Activated T-cell treated with anti-CD3 and anti-CD28 coated beads, Interleukin-2, amount 50 U/mL, for 24 hours (primary cell): ENCODE results near the gene WSCD1.

Experiments used
- DNase-seq: peaks from one replicate; pipeline ENCODE4 v3.0.0-alpha.2; 2020
- H3K27ac Mint-ChIP-seq: 2 replicates; pipeline ENCODE4 v1.8.0; 2020; ENCODE audit warnings: mild to moderate bottlenecking, mixed read lengths
- H3K27me3 Mint-ChIP-seq: 2 replicates; pipeline ENCODE4 v1.8.0; 2020; ENCODE audit warnings: mixed read lengths
- H3K36me3 Mint-ChIP-seq: 2 replicates; pipeline ENCODE4 v1.8.0; 2020; ENCODE audit warnings: low read depth, mixed read lengths
- H3K4me1 Mint-ChIP-seq: 2 replicates; pipeline ENCODE4 v1.8.0; 2020; ENCODE audit warnings: low read depth, mixed read lengths
- H3K4me3 Mint-ChIP-seq: 2 replicates; pipeline ENCODE4 v1.8.0; 2020; ENCODE audit warnings: mild to moderate bottlenecking, moderate library complexity, mixed read lengths
- H3K9me3 Mint-ChIP-seq: 2 replicates; pipeline ENCODE4 v1.8.0; 2020; ENCODE audit warnings: mixed read lengths

The WSCD1 gene

DNA sequence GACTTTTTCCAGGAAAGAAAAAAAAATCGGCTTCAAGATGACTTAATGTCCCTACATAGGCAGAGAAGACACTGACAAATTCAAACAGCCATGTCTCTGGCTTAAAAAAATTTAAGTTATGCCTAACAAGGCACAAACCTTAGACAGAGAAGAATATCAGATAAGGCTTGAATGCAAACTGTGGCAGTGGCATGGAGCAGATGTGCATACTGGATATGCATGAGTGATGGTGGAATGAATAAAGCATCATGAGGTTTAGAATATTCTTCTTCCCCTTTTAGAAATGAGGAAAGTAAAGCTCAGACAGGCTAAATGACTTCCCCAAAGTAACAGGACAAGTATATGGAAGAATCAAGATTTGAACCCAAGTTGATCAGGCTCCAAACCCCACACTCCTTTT is 23.2 kb upstream of the WSCD1 start:
- DNase-seq: no peak
- Mint-ChIP-seq H3K9me3 (no peaks in the 10 kb centered on the region), H3K27me3 (peaks cover 2% of the 10 kb centered on the region), H3K36me3 (no peaks in the 10 kb centered on the region), H3K4me3 (no peak overlapping the region), H3K27ac (no peak overlapping the region), H3K4me1 (no peaks in the 10 kb centered on the region)

DNA sequence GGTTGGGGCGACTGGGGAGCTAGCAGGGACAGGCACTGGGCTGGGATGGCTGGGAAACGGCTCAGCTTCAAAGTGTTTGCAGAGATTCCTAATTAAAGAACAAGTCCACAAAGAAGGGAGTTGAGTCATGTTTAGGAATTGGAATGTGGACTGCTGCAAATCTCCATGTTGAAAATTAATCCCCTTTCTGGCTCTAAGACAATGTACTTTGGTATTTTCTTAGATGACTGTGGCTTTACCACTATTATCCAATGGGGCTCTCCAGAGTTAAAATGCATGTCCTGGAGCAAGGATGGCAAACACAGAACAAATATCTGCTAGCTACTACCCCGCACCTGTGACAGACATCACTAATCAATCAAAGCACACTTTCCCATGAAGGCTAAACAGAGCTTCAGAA is 22.2 kb upstream of the WSCD1 start:
- no peak for DNase-seq
- Mint-ChIP-seq H3K4me3 (no peak overlapping the region), H3K4me1 (no peaks in the 10 kb centered on the region), H3K27ac (no peak overlapping the region), H3K9me3 (no peaks in the 10 kb centered on the region), H3K36me3 (no peaks in the 10 kb centered on the region), H3K27me3 (peaks cover 7% of the 10 kb centered on the region)

DNA sequence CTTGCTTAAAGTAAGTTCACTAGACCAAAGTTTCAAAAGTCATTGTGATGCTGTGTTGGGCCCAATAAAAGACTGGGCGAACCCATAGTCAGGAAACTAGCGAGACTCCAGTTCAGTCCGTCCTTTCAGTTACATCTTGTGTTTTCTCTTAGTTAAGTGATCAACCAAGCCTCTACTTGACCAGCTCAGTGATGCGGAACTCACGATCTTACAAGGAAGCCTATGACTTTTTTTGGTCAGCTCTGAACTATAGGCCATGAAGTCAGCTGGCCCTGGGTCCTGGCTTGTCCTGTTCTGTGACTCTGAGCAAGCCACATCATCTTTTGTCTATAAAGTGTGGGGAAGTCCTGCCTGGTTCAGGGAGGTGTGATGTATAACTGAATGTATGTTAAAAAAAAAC is 21.7 kb upstream of the WSCD1 start:
- Mint-ChIP-seq H3K27ac (no peak overlapping the region), H3K4me1 (no peaks in the 10 kb centered on the region), H3K4me3 (no peak overlapping the region), H3K36me3 (no peaks in the 10 kb centered on the region), H3K9me3 (no peaks in the 10 kb centered on the region), H3K27me3 (peaks cover 12% of the 10 kb centered on the region)
- DNase-seq: no peak

DNA sequence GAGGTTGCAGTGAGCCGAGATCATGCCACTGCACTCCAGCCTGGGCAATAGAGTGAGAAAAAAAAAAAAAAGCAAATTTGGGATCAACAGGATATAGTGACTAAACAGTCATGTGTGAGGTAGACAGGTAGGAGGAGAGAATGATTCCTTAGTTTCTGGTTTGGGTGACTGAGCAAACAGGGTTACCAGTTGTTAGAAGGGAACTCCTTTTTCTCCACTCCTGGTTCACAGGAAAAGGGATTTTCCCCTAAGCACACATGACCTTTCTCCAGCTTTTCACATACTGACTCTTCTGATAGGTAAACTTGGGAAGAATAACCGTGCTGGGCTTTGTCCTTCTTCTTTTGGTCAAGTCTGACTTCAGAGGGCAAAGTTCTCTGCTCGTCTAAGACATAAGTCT is 17.3 kb upstream of the WSCD1 start:
- no peak overlapping the region for H3K27ac Mint-ChIP-seq
- H3K36me3 Mint-ChIP-seq: no peaks in the 10 kb centered on the region
- H3K27me3 Mint-ChIP-seq: peaks cover 41% of the 10 kb centered on the region
- no peaks in the 10 kb centered on the region for H3K4me1 Mint-ChIP-seq
- no peak overlapping the region for H3K4me3 Mint-ChIP-seq
- DNase-seq: no peak
- no peaks in the 10 kb centered on the region for H3K9me3 Mint-ChIP-seq

DNA sequence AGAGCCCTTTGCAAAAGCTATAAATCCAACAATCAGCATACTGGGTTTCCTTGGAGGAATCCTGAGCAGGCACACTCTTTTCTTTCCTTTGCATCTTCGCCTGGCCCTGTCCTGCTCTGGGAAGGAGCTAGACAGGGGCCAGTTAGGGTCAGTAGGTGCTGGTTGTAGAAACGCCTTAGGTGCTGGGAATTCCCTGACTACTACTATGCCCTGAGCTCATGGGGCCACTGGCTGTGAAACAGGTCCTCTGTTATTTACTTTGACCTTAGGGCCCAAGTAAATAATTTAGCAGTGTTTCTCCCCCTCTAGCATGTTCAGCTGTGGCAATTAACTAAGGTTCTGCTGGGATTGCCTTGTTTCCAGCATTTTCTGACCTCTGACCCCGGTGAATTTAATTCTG is 15.8 kb upstream of the WSCD1 start:
- H3K9me3 Mint-ChIP-seq: no peaks in the 10 kb centered on the region
- no peak overlapping the region for H3K27ac Mint-ChIP-seq
- no peak for DNase-seq
- H3K27me3 Mint-ChIP-seq: peaks cover 52% of the 10 kb centered on the region
- H3K4me1 Mint-ChIP-seq: no peaks in the 10 kb centered on the region
- no peaks in the 10 kb centered on the region for H3K36me3 Mint-ChIP-seq
- H3K4me3 Mint-ChIP-seq: no peak overlapping the region

DNA sequence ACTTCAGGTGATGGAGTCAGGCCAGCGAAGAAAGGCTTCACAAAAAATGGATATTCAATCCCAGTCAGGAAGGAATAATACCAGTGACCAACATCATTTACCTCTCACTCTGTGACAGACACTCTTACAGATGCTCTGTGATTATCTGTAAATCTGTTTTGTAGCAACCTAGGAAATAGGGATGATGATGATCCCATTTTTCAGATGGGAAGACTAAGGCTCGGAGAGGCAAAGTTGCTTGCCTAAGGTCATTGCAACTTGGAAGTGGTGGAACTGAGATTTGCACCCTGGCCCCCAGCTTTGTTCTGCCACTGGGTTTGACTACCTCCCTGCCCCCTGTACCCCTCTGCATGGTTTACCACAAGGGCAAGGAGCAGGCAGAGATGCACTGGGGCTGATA is 14.1 kb upstream of the WSCD1 start:
- no peaks in the 10 kb centered on the region for H3K9me3 Mint-ChIP-seq
- H3K4me1 Mint-ChIP-seq: no peaks in the 10 kb centered on the region
- peaks cover 56% of the 10 kb centered on the region for H3K27me3 Mint-ChIP-seq
- no peak overlapping the region for H3K4me3 Mint-ChIP-seq
- H3K36me3 Mint-ChIP-seq: no peaks in the 10 kb centered on the region
- no peak overlapping the region for H3K27ac Mint-ChIP-seq
- DNase-seq: no peak

DNA sequence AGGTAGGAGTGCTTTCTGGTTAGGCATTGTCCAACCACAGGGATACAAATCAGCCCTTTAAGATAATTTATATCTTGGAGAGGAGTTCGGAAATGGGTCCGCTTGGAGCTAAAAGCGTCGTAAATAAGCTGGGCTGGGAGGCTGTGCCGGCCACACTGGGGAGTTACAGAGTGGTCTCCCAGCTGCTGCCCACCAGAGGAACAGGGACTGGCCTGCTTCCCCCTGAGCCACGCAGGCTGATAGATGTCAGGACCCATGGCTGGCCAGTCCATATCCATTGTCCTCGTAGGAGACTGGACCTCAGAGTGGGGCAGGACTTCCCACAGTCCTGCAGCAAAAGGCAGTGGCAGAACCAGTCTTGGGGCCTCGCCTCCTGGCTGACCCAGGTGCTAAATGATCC is 12.6 kb upstream of the WSCD1 start:
- H3K4me3 Mint-ChIP-seq: no peak overlapping the region
- H3K4me1 Mint-ChIP-seq: no peaks in the 10 kb centered on the region
- peaks cover 61% of the 10 kb centered on the region for H3K27me3 Mint-ChIP-seq
- no peak overlapping the region for H3K27ac Mint-ChIP-seq
- H3K9me3 Mint-ChIP-seq: no peaks in the 10 kb centered on the region
- no peaks in the 10 kb centered on the region for H3K36me3 Mint-ChIP-seq
- no peak for DNase-seq

DNA sequence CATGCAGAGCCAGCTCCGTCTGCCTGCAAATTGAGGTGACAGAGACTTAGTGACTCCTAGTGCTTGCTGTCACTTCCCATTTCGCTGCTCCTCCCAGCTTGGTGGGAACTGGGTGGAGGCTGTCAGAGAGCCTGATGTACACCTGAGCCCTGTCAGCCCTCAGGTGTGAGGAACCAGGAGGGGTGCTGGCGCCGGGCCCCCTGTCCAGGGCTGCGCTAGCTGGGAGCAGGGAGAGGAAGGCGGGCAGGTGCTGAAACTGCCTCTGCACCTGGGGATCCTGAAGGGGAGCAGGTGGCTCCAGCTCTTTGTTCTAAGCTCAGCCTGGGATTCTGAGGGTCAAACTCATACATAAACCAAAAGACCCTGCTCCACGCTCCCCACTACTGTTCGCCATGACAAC is 10.8 kb upstream of the WSCD1 start:
- DNase-seq: no peak
- Mint-ChIP-seq H3K4me1 (no peaks in the 10 kb centered on the region), H3K36me3 (no peaks in the 10 kb centered on the region), H3K27ac (no peak overlapping the region), H3K9me3 (no peaks in the 10 kb centered on the region), H3K27me3 (peaks cover 68% of the 10 kb centered on the region), H3K4me3 (no peak overlapping the region)

DNA sequence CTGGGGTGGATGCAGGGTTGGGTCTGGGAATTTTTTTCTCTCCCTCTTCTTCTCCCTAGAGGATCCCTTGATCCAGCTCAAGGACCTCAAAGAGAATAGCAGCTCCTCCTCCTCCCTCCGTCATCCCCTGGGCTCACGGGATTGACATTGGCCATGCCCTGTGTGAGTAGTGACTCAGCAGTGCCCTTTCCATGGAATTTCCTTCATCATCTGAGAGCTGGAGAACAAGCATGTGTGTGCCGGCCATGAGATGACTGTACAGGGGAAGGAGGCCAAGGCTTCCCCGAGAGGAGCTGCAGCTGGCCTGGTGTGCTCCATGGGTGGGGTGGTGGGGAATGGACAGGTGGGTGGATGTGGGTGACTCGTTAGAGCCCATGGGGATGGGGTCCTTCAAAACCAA is 8.9 kb upstream of the WSCD1 start:
- no peaks in the 10 kb centered on the region for H3K36me3 Mint-ChIP-seq
- no peak overlapping the region for H3K4me3 Mint-ChIP-seq
- DNase-seq: no peak
- no peak overlapping the region for H3K27ac Mint-ChIP-seq
- no peaks in the 10 kb centered on the region for H3K9me3 Mint-ChIP-seq
- peaks cover 68% of the 10 kb centered on the region for H3K27me3 Mint-ChIP-seq
- no peaks in the 10 kb centered on the region for H3K4me1 Mint-ChIP-seq

DNA sequence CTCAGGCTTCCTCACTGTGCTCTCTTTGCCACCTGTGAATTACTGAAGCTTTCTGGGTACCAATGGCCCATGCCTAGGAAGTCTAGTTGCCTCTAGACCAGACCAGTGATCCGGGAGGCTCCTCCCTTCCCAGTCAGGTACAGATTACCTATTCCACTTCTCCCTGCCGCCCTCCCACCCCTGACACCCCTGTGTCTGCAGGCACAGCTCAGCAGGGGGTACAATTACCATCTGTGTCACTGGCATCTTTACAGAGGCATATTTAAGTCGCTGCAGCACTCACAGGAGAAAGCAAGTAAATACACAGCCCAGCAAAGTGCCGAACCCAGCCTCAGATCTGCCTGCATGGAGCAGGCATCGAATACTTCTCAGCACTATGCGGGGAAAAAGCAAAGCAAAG is 5.3 kb upstream of the WSCD1 start:
- peaks cover 8% of the 10 kb centered on the region for H3K4me1 Mint-ChIP-seq
- peaks cover 80% of the 10 kb centered on the region for H3K27me3 Mint-ChIP-seq
- no peaks in the 10 kb centered on the region for H3K9me3 Mint-ChIP-seq
- no peak for DNase-seq
- H3K4me3 Mint-ChIP-seq: no peak overlapping the region
- H3K27ac Mint-ChIP-seq: no peak overlapping the region
- no peaks in the 10 kb centered on the region for H3K36me3 Mint-ChIP-seq

DNA sequence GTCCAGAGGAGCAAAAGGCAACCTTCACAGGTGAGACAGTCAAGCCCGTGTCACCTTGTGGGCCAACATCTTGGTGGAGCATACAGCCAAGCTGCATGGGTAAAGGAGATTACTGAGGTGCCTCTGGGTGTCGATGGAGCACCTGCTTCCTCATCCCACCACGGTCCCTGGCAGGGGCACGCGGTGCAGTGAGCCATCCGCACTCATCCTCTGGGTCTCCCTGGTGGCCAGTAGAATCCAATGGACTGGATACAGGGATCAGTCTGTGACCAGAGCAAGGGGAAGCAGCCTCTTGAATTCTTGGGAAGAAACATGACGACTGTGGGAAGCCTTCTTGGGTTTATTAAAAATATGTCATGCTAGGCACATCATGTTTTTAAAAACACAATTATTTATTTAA is 4.8 kb upstream of the WSCD1 start:
- no peak overlapping the region for H3K27ac Mint-ChIP-seq
- H3K27me3 Mint-ChIP-seq: peaks cover 77% of the 10 kb centered on the region
- H3K4me3 Mint-ChIP-seq: no peak overlapping the region
- H3K9me3 Mint-ChIP-seq: no peaks in the 10 kb centered on the region
- no peaks in the 10 kb centered on the region for H3K36me3 Mint-ChIP-seq
- no peak for DNase-seq
- peaks cover 9% of the 10 kb centered on the region for H3K4me1 Mint-ChIP-seq

DNA sequence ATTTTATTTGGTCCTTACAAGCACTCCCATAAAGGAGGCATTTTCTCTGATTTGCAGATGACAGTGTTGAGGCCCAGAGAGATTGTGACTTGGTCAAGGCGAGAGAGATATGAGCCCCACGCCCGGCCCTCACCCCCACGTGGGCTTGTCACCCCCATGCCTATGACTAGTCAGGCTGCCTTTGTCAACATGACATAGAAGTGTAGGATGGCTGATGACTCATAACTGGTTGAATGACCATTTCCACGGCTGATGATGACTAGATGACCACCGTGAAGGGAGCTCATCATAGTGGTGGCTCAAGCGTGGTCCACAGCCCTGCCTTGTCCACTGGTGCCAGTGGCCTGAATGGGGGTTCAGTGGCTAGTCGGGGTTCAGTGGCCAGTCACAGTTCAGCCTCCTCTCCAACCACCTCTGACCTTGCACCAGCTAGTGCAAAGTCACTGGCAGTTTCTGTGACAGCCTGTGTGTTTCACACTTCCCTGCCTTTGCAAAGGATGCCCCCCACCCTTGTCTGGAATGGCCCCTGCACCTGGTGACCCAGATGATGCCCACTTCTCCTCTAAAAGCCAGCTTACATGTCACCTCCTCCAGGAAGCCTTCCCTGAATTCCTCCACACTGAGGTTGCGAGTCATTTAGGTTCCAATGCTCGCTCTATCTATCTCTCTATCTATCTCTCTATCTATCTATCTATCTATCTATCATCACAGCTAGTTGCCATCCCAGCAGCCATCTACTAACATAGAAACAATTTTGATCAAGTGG is 3.8 kb upstream of the WSCD1 start:
- no peaks in the 10 kb centered on the region for H3K9me3 Mint-ChIP-seq
- H3K4me1 Mint-ChIP-seq: peaks cover 12% of the 10 kb centered on the region
- H3K36me3 Mint-ChIP-seq: no peaks in the 10 kb centered on the region
- peaks cover 83% of the 10 kb centered on the region for H3K27me3 Mint-ChIP-seq
- no peak for DNase-seq
- H3K4me3 Mint-ChIP-seq: no peak overlapping the region
- no peak overlapping the region for H3K27ac Mint-ChIP-seq

DNA sequence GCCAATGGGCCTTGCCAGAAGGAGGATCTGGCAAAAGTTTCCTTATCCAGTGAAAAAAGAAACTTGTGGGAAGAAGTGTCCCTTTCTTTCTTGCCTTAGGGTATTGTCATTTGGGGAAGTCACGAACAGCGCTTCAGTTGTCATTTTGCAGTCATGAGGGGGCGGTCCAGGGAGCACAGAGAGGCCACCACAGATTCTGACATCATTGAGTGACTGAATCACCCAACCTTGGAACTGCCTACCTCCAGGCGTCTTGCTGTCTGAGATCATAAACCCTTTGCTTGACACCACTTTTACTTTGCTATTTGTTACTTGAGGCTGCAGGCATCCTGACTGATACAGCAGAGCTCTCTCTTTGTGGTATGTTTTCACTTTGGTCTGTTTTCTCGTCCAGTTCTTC is 3.1 kb upstream of the WSCD1 start:
- no peak for DNase-seq
- no peaks in the 10 kb centered on the region for H3K9me3 Mint-ChIP-seq
- H3K4me1 Mint-ChIP-seq: peaks cover 12% of the 10 kb centered on the region
- no peaks in the 10 kb centered on the region for H3K36me3 Mint-ChIP-seq
- no peak overlapping the region for H3K27ac Mint-ChIP-seq
- peaks cover 83% of the 10 kb centered on the region for H3K27me3 Mint-ChIP-seq
- H3K4me3 Mint-ChIP-seq: no peak overlapping the region

DNA sequence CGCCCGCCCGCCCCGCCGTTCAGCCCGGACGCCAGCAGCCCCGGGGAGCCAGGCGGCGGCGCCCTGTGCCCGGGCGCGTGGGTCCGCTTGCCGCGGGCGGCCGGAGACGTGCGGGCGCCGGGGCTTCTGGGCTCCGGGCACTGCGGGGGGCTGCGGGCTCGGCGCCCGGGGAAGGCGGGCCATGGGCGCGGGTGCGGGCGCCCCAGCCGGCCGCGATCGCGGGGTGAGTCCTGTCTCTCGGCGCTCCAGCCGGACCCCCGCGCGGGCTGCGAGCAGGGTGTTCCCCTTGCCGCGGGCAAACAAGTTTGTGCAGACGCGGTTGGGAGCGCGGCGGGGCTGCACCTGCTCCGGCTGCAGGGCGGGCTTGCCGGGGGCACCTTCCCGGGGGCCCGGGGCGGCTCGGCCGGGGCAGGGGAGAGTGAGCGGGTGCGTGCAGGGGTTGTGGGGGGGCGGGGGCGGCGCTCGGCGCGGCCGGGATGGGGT is 292 bp downstream of the WSCD1 start:
- Mint-ChIP-seq H3K4me1 (peaks cover 12% of the 10 kb centered on the region), H3K9me3 (no peaks in the 10 kb centered on the region), H3K27ac (no peak overlapping the region), H3K36me3 (no peaks in the 10 kb centered on the region), H3K27me3 (peaks cover 84% of the 10 kb centered on the region), H3K4me3 (no peak overlapping the region)
- no peak for DNase-seq

DNA sequence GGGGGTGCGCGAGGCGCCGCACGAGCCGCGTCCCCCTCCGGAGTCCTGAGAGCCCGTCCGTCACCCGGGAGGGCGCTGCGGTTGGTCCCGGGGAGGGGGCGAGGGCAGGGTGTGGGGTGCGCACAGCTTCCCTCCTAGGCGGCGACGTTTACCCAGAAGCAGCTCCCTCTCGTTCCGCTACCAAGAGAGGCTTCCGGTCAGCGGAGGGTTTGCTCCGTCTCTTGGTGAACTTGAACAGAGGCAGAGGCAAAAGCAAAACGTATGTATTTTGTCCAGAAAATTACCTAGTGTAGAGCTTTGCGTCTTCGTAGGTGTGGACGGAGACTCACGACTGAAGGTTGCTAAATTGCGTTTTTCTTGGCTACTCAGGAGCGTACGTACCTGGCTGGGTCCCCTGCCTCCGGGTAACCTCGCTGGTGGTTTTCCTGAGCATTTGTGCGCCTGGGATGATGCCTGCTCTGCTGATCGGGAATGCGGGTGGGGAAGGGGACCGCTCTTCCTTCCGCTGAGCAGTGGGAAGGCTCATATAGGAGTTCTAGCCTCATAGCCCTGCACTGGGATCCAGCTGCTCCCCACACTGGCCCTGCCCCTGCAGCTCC is 833 bp downstream of the WSCD1 start:
- Mint-ChIP-seq H3K27ac (no peak overlapping the region), H3K36me3 (no peaks in the 10 kb centered on the region), H3K4me3 (peak overlapping the region; percentile 25), H3K27me3 (peaks cover 85% of the 10 kb centered on the region), H3K9me3 (no peaks in the 10 kb centered on the region), H3K4me1 (peaks cover 12% of the 10 kb centered on the region)
- no peak for DNase-seq
